IMR-90 (cell line): ENCODE results near the gene DCC.

Experiments
- CTCF ChIP-seq: conservative IDR thresholded peaks from 2 replicates; pipeline ENCODE4 v1.5.1; 2012; ENCODE audit warnings: mild to moderate bottlenecking, low read depth, low read length, improper control_type of control experiment
- FOS ChIP-seq: fragments of 150-350 bp; IDR thresholded peaks from 2 replicates; pipeline ENCODE4 v1.6.1; 2016; ENCODE audit warnings: low read depth, low read length
- MXI1 ChIP-seq: IDR thresholded peaks from 2 replicates; pipeline ENCODE4 v1.6.1; 2012; ENCODE audit warnings: low read depth, mild to moderate bottlenecking, low read length, moderate library complexity, borderline replicate concordance
- NFE2L2 ChIP-seq: fragments of 150-350 bp; IDR thresholded peaks from 2 replicates; pipeline ENCODE4 v1.6.1; 2016; ENCODE audit warnings: low read depth, mild to moderate bottlenecking, low read length
- POLR2A ChIP-seq: IDR thresholded peaks from 2 replicates; pipeline ENCODE4 v1.6.1; 2012; ENCODE audit warnings: mild to moderate bottlenecking, low read depth, low read length
- RCOR1 ChIP-seq: IDR thresholded peaks from 2 replicates; pipeline ENCODE4 v1.6.1; 2012; ENCODE audit warnings: mild to moderate bottlenecking, low read length, improper control_type of control experiment; ENCODE audit not compliant: insufficient replicate concordance
- TF ChIP-seq, protein P1 (sequence below): fragments of 150-350 bp; IDR thresholded peaks from 2 replicates; pipeline ENCODE4 v1.6.1; 2017; ENCODE audit warnings: mild to moderate bottlenecking, antibody characterized with exemption, low read length, low read depth

DNA sequence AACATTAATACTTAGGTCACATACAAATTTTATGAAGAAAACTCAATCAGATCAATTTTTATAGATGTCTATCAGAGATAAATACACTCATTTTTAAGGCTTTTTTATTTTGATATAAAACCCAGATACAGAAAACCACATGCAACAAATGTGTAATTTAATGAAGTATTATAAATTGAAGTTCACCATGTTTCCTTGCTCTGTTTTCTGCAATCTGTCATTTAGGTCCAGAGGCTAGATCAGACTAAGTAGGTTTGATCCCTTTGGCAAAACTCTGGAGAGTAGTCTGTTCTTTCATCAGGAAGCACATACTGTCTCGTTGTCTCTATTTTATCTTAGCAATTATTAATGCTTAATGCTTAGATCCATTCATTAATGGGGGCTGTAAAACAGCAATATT is 1042.9 kb downstream of the DCC start:
- TF ChIP-seq CTCF, result no peak
- TF ChIP-seq, protein P1, sequence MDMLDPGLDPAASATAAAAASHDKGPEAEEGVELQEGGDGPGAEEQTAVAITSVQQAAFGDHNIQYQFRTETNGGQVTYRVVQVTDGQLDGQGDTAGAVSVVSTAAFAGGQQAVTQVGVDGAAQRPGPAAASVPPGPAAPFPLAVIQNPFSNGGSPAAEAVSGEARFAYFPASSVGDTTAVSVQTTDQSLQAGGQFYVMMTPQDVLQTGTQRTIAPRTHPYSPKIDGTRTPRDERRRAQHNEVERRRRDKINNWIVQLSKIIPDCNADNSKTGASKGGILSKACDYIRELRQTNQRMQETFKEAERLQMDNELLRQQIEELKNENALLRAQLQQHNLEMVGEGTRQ, result no peak
- no peak for TF ChIP-seq POLR2A
- TF ChIP-seq MXI1, result no peak
- no peak for TF ChIP-seq FOS
- no peak for TF ChIP-seq RCOR1
- TF ChIP-seq NFE2L2, result no peak
